Activated CD4-positive, alpha-beta memory T cell treated with anti-CD3 and anti-CD28 coated beads for 36 hours (primary cell): ENCODE results near the gene NLGN1. TPM values are rescaled to one million over a fixed set of nuclear protein-coding genes. Genes with fewer than 3 reads are reported as not detected.

Experiments
- CTCF ChIA-PET: fragments of 350-600 bp; sonication (Branson Sonifier 250); formaldehyde crosslinking; loops from one replicate; lab custom pipeline; 2021; ENCODE audit warnings: antibody characterized with exemption, inconsistent platforms; lab: Charles Lee
- POLR2A ChIA-PET: fragments of 350-600 bp; sonication (Branson Sonifier 250); formaldehyde crosslinking; loops from one replicate; lab custom pipeline; 2021; ENCODE audit warnings: antibody characterized with exemption; lab: Charles Lee
- DNase-seq: peaks from one replicate; pipeline ENCODE4 v3.0.0-alpha.2; 2020
- H3K27ac Mint-ChIP-seq: one replicate; pipeline ENCODE4 v1.8.0; 2021; ENCODE audit warnings: mixed read lengths
- H3K27me3 Mint-ChIP-seq: one replicate; pipeline ENCODE4 v1.8.0; 2021; ENCODE audit warnings: mixed read lengths
- H3K36me3 Mint-ChIP-seq: one replicate; pipeline ENCODE4 v1.8.0; 2021; ENCODE audit warnings: mixed read lengths
- H3K4me1 Mint-ChIP-seq: one replicate; pipeline ENCODE4 v1.8.0; 2021; ENCODE audit warnings: low read depth, mixed read lengths
- H3K4me3 Mint-ChIP-seq: one replicate; pipeline ENCODE4 v1.8.0; 2021; ENCODE audit warnings: mild to moderate bottlenecking, mixed read lengths
- H3K9me3 Mint-ChIP-seq: one replicate; pipeline ENCODE4 v1.8.0; 2021; ENCODE audit warnings: mixed read lengths
- intact Hi-C: fragments of 100-400 bp; cut with micrococcal nuclease; formaldehyde crosslinking; loops from one replicate; pipeline ENCODE4 v1.15.1; 2023
- total RNA-seq, 2 experiments: library from RNA; stranded (reverse); gene quantifications; one replicate each; pipeline ENCODE4 v1.2.3, GENCODE V29; 2021

The NLGN1 gene
- total RNA-seq, 2 experiments from 2014 or later: not detected

- POLR2A ChIA-PET: no interaction called here
- H3K4me3 Mint-ChIP-seq: no peak overlapping the region
Measured at GRCh38 chr3:173800154-173800553, 402.6 kb downstream of the NLGN1 start.

GRCh38 chr3:173814809-173815208 lies 417.3 kb downstream of the NLGN1 start:
- no peak for DNase-seq
- H3K27ac Mint-ChIP-seq: no peak overlapping the region
- no peaks in the 10 kb centered on the region for H3K4me1 Mint-ChIP-seq
- peaks cover 4% of the 10 kb centered on the region for H3K9me3 Mint-ChIP-seq
- no peaks in the 10 kb centered on the region for H3K36me3 Mint-ChIP-seq
- intact Hi-C loops: no loop called here
- no peak overlapping the region for H3K4me3 Mint-ChIP-seq
- CTCF ChIA-PET: no interaction called here
- POLR2A ChIA-PET: no interaction called here
- H3K27me3 Mint-ChIP-seq: no peaks in the 10 kb centered on the region

More at GRCh38 chr3:173800154-173800553, 402.6 kb downstream of the NLGN1 start:
- H3K36me3 Mint-ChIP-seq: no peaks in the 10 kb centered on the region
- peaks cover 2% of the 10 kb centered on the region for H3K9me3 Mint-ChIP-seq
- H3K27me3 Mint-ChIP-seq: no peaks in the 10 kb centered on the region
- CTCF ChIA-PET: no interaction called here
- no peak for DNase-seq
- intact Hi-C loops: no loop called here
- H3K27ac Mint-ChIP-seq: no peak overlapping the region
- H3K4me1 Mint-ChIP-seq: no peaks in the 10 kb centered on the region

GRCh38 chr3:173819368-173819767 lies 421.8 kb downstream of the NLGN1 start:
- DNase-seq: no peak
- no peaks in the 10 kb centered on the region for H3K27me3 Mint-ChIP-seq
- no peak overlapping the region for H3K27ac Mint-ChIP-seq
- ChIA-PET POLR2A (no interaction called here), CTCF (no interaction called here)
- intact Hi-C loops: no loop called here
- no peaks in the 10 kb centered on the region for H3K4me1 Mint-ChIP-seq
- H3K36me3 Mint-ChIP-seq: no peaks in the 10 kb centered on the region
- H3K9me3 Mint-ChIP-seq: peaks cover 4% of the 10 kb centered on the region
- no peak overlapping the region for H3K4me3 Mint-ChIP-seq

- POLR2A ChIA-PET: no interaction called here
- Mint-ChIP-seq H3K36me3 (no peaks in the 10 kb centered on the region), H3K27me3 (no peaks in the 10 kb centered on the region), H3K4me3 (no peak overlapping the region), H3K4me1 (no peaks in the 10 kb centered on the region), H3K27ac (no peak overlapping the region), H3K9me3 (peaks cover 5% of the 10 kb centered on the region)
- intact Hi-C loops: no loop called here
- DNase-seq: no peak
- CTCF ChIA-PET: no interaction called here
Measured at GRCh38 chr3:173823911-173824460, 426.4 kb downstream of the NLGN1 start.

- Mint-ChIP-seq H3K27ac (no peak overlapping the region), H3K27me3 (no peaks in the 10 kb centered on the region)
Measured at GRCh38 chr3:173825730-173826129, 428.2 kb downstream of the NLGN1 start.

GRCh38 chr3:173826416-173826815 lies 428.9 kb downstream of the NLGN1 start:
- H3K27ac Mint-ChIP-seq: no peak overlapping the region
- H3K27me3 Mint-ChIP-seq: no peaks in the 10 kb centered on the region
- H3K4me3 Mint-ChIP-seq: no peak overlapping the region
- CTCF ChIA-PET: no interaction called here
- no peak for DNase-seq
- no peaks in the 10 kb centered on the region for H3K36me3 Mint-ChIP-seq
- H3K4me1 Mint-ChIP-seq: no peaks in the 10 kb centered on the region
- POLR2A ChIA-PET: no interaction called here
- intact Hi-C loops: no loop called here
- H3K9me3 Mint-ChIP-seq: peaks cover 7% of the 10 kb centered on the region

More at GRCh38 chr3:173825730-173826129, 428.2 kb downstream of the NLGN1 start:
- H3K4me3 Mint-ChIP-seq: no peak overlapping the region
- intact Hi-C loops: no loop called here
- H3K9me3 Mint-ChIP-seq: peaks cover 7% of the 10 kb centered on the region
- ChIA-PET POLR2A (no interaction called here), CTCF (no interaction called here)
- DNase-seq: no peak
- no peaks in the 10 kb centered on the region for H3K36me3 Mint-ChIP-seq
- H3K4me1 Mint-ChIP-seq: no peaks in the 10 kb centered on the region

GRCh38 chr3:173826901-173827609 lies 429.5 kb downstream of the NLGN1 start:
- no peak overlapping the region for H3K4me3 Mint-ChIP-seq
- intact Hi-C loops: no loop called here

GRCh38 chr3:173838644-173839043 lies 441.1 kb downstream of the NLGN1 start:
- POLR2A ChIA-PET: no interaction called here
- no peaks in the 10 kb centered on the region for H3K27me3 Mint-ChIP-seq
- CTCF ChIA-PET: no interaction called here
- peaks cover 2% of the 10 kb centered on the region for H3K9me3 Mint-ChIP-seq
- intact Hi-C loops: no loop called here
- H3K27ac Mint-ChIP-seq: no peak overlapping the region
- no peaks in the 10 kb centered on the region for H3K36me3 Mint-ChIP-seq
- H3K4me1 Mint-ChIP-seq: no peaks in the 10 kb centered on the region
- H3K4me3 Mint-ChIP-seq: no peak overlapping the region
- DNase-seq: no peak

More at GRCh38 chr3:173826901-173827609, 429.5 kb downstream of the NLGN1 start:
- no peaks in the 10 kb centered on the region for H3K27me3 Mint-ChIP-seq
- ChIA-PET CTCF (no interaction called here), POLR2A (no interaction called here)
- no peak overlapping the region for H3K27ac Mint-ChIP-seq
- peaks cover 7% of the 10 kb centered on the region for H3K9me3 Mint-ChIP-seq
- DNase-seq: no peak
- no peaks in the 10 kb centered on the region for H3K36me3 Mint-ChIP-seq
- no peaks in the 10 kb centered on the region for H3K4me1 Mint-ChIP-seq

- no peaks in the 10 kb centered on the region for H3K4me1 Mint-ChIP-seq
- no peaks in the 10 kb centered on the region for H3K27me3 Mint-ChIP-seq
- H3K36me3 Mint-ChIP-seq: no peaks in the 10 kb centered on the region
- no peak for DNase-seq
- no peak overlapping the region for H3K27ac Mint-ChIP-seq
- intact Hi-C loops: no loop called here
- peaks cover 2% of the 10 kb centered on the region for H3K9me3 Mint-ChIP-seq
- CTCF ChIA-PET: no interaction called here
- H3K4me3 Mint-ChIP-seq: no peak overlapping the region
- POLR2A ChIA-PET: no interaction called here
Measured at GRCh38 chr3:173839859-173840258, 442.3 kb downstream of the NLGN1 start.

- no peaks in the 10 kb centered on the region for H3K4me1 Mint-ChIP-seq
- no peak overlapping the region for H3K27ac Mint-ChIP-seq
- ChIA-PET POLR2A (no interaction called here), CTCF (interaction anchor here (0.5 kb wide), 1 partner anchor 515 kb away, joined by 3 read pairs; no protein-coding TSS in a partner anchor)
- H3K36me3 Mint-ChIP-seq: no peaks in the 10 kb centered on the region
- peaks cover 2% of the 10 kb centered on the region for H3K9me3 Mint-ChIP-seq
- H3K27me3 Mint-ChIP-seq: no peaks in the 10 kb centered on the region
- intact Hi-C loops: no loop called here
- no peak for DNase-seq
- no peak overlapping the region for H3K4me3 Mint-ChIP-seq
Measured at GRCh38 chr3:173841334-173841733, 443.8 kb downstream of the NLGN1 start.

- ChIA-PET POLR2A (no interaction called here), CTCF (no interaction called here)
- Mint-ChIP-seq H3K4me3 (no peak overlapping the region), H3K4me1 (no peaks in the 10 kb centered on the region), H3K27me3 (no peaks in the 10 kb centered on the region), H3K9me3 (peaks cover 2% of the 10 kb centered on the region), H3K36me3 (no peaks in the 10 kb centered on the region), H3K27ac (no peak overlapping the region)
- no peak for DNase-seq
- intact Hi-C loops: no loop called here
Measured at GRCh38 chr3:173843060-173843459, 445.5 kb downstream of the NLGN1 start.

- POLR2A ChIA-PET: no interaction called here
- CTCF ChIA-PET: no interaction called here
- no peak overlapping the region for H3K4me3 Mint-ChIP-seq
- intact Hi-C loops: no loop called here
- H3K27ac Mint-ChIP-seq: no peak overlapping the region
- H3K9me3 Mint-ChIP-seq: peaks cover 2% of the 10 kb centered on the region
- H3K36me3 Mint-ChIP-seq: no peaks in the 10 kb centered on the region
- no peaks in the 10 kb centered on the region for H3K4me1 Mint-ChIP-seq
- no peaks in the 10 kb centered on the region for H3K27me3 Mint-ChIP-seq
- no peak for DNase-seq
Measured at GRCh38 chr3:173846584-173846983, 449.0 kb downstream of the NLGN1 start.

- H3K4me1 Mint-ChIP-seq: no peaks in the 10 kb centered on the region
- H3K27me3 Mint-ChIP-seq: no peaks in the 10 kb centered on the region
- no peaks in the 10 kb centered on the region for H3K36me3 Mint-ChIP-seq
- no peak overlapping the region for H3K4me3 Mint-ChIP-seq
- ChIA-PET POLR2A (no interaction called here), CTCF (no interaction called here)
- H3K9me3 Mint-ChIP-seq: peaks cover 2% of the 10 kb centered on the region
- no peak for DNase-seq
- intact Hi-C loops: no loop called here
- no peak overlapping the region for H3K27ac Mint-ChIP-seq
Measured at GRCh38 chr3:173849489-173849888, 451.9 kb downstream of the NLGN1 start.
